Measurements from ENCODE around the gene CARHSP1. TPM values are rescaled to one million over a fixed set of nuclear protein-coding genes. Genes with fewer than 3 reads are reported as not detected.

CARHSP1 gene
- polyA plus RNA-seq, 2 donors = 212 to 343 TPM

DNA sequence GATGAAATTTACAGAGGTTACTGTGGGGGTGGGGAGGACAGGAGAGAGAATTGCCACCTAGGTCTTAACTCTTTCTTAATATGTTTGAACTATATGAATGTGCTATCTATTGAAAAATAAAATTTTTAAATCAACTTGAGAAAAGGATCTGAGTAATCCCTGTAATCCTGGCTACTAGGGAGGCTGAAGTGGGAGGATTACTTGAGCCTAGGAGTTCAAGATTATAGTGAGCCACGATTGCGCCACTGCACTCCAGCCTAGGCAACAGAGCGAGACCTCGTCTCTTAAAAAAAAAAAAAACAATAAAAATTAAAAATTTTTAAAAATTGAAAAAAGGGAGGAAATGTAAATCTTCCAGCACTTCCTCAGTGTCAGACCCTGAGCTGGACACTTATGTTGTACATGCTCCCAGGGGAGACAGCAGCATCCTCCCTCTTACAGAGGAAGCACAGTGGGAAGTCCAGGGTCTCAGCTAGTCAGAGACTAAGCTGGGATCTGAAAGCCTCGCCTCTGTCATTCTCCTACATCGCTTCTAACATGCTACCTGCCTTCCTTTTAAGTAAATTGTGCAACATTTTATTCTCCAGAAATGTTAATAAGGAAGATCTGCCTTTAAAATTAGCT is 49.3 kb downstream of the CARHSP1 start:
- Histone ChIP-seq H3K4me1 (ENCODE audit: control insufficient read depth in 2 of 2, insufficient read depth in 2 of 2, low read length in 1 of 2) (no peaks in the 10 kb centered on the region), H3K36me3 (ENCODE audit: control insufficient read depth in 2 of 2, insufficient read depth in 2 of 2, low read length in 1 of 2) (peaks cover 16 to 18% of the 10 kb centered on the region in 2 donors), H3K27ac (ENCODE audit: low read depth in 2 of 2, low read length in 1 of 2) (no peak overlapping the region), H3K4me3 (ENCODE audit: low read depth in 1 of 2, low read length in 2 of 2) (no peak overlapping the region), H3K9me3 (ENCODE audit: control insufficient read depth in 2 of 2, insufficient read depth in 1 of 2, low read depth in 1 of 2, low read length in 1 of 2) (no peaks in the 10 kb centered on the region), H3K27me3 (ENCODE audit: control insufficient read depth in 1 of 2, insufficient read depth in 2 of 2, low read length in 2 of 2) (no peaks in the 10 kb centered on the region)
- whole genome bisulfite sequencing, 2 donors = 91% methylated on average over 6 of the region's 6 CpGs

GRCh38 chr16:8818504-8819270 is 50.1 kb downstream of the CARHSP1 start:
- H3K27ac ChIP-seq (ENCODE audit: low read depth in 2 of 2, low read length in 1 of 2) = no peak overlapping the region
- H3K36me3 ChIP-seq (ENCODE audit: control insufficient read depth in 2 of 2, insufficient read depth in 2 of 2, low read length in 1 of 2) = peaks cover 21 to 25% of the 10 kb centered on the region in 2 donors
- H3K4me1 ChIP-seq (ENCODE audit: control insufficient read depth in 2 of 2, insufficient read depth in 2 of 2, low read length in 1 of 2) = no peaks in the 10 kb centered on the region
- H3K27me3 ChIP-seq (ENCODE audit: control insufficient read depth in 1 of 2, insufficient read depth in 2 of 2, low read length in 2 of 2) = no peaks in the 10 kb centered on the region
- H3K9me3 ChIP-seq (ENCODE audit: control insufficient read depth in 2 of 2, insufficient read depth in 1 of 2, low read depth in 1 of 2, low read length in 1 of 2) = no peaks in the 10 kb centered on the region
- 87% methylated on average over 10 of the region's 10 CpGs for WGBS, 2 donors
- no peak overlapping the region for H3K4me3 ChIP-seq (ENCODE audit: low read depth in 1 of 2, low read length in 2 of 2)

- peaks cover 34 to 36% of the 10 kb centered on the region in 2 donors for H3K36me3 ChIP-seq (ENCODE audit: control insufficient read depth in 2 of 2, insufficient read depth in 2 of 2, low read length in 1 of 2)
Observed at GRCh38 chr16:8816967-8817655, 51.7 kb downstream of the CARHSP1 start.

DNA sequence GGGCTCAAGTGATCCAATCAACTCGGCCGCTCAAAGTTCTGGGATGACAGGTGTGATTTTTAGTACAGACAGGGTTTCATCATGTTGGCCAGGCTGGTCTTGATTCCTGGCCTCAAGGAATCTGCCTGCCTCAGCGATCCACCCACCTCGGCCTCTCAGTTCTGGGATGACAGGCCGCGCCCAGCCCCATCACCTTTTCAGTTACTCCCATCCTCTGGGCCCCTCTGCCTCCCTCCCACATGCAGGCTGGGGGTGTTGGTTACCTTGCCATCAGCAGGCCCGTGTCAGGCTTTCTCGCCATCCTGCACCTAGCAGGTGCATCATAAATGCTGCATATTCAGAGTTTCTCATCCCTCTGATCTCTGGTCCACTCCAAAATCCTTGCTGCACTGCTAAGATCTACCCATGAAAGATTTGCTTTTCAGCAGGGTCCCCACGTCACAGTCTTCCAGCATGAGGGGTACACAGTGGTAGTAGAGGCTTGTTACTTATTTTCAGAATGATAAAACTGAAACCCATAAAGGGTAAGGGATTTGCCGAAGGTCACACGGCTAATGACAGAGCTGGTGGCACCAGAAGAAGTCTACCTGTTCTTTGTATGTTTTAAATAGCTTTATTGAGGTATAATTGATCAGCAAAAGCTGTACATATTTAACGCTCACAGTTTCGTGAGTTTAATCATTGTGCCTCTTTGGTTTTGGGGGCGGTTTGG is 54.6 kb downstream of the CARHSP1 start:
- H3K9me3 ChIP-seq (ENCODE audit: control insufficient read depth in 2 of 2, insufficient read depth in 1 of 2, low read depth in 1 of 2, low read length in 1 of 2) = no peaks in the 10 kb centered on the region
- H3K27ac ChIP-seq (ENCODE audit: low read depth in 2 of 2, low read length in 1 of 2) = no peak overlapping the region
- WGBS, 2 donors = 88 to 92% methylated on average over 14 of the region's 14 CpGs
- peaks cover 28 to 37% of the 10 kb centered on the region in 2 donors for H3K36me3 ChIP-seq (ENCODE audit: control insufficient read depth in 2 of 2, insufficient read depth in 2 of 2, low read length in 1 of 2)
- H3K4me3 ChIP-seq (ENCODE audit: low read depth in 1 of 2, low read length in 2 of 2) = no peak overlapping the region
- no peaks in the 10 kb centered on the region for H3K4me1 ChIP-seq (ENCODE audit: control insufficient read depth in 2 of 2, insufficient read depth in 2 of 2, low read length in 1 of 2)
- H3K27me3 ChIP-seq (ENCODE audit: control insufficient read depth in 1 of 2, insufficient read depth in 2 of 2, low read length in 2 of 2) = no peaks in the 10 kb centered on the region

More at GRCh38 chr16:8816967-8817655, 51.7 kb downstream of the CARHSP1 start:
- WGBS, 2 donors = 72 to 75% methylated on average over 6 of the region's 6 CpGs
- H3K9me3 ChIP-seq (ENCODE audit: control insufficient read depth in 2 of 2, insufficient read depth in 1 of 2, low read depth in 1 of 2, low read length in 1 of 2) = no peaks in the 10 kb centered on the region
- H3K4me1 ChIP-seq (ENCODE audit: control insufficient read depth in 2 of 2, insufficient read depth in 2 of 2, low read length in 1 of 2) = no peaks in the 10 kb centered on the region
- H3K27ac ChIP-seq (ENCODE audit: low read depth in 2 of 2, low read length in 1 of 2) = no peak overlapping the region
- no peaks in the 10 kb centered on the region for H3K27me3 ChIP-seq (ENCODE audit: control insufficient read depth in 1 of 2, insufficient read depth in 2 of 2, low read length in 2 of 2)
- no peak overlapping the region for H3K4me3 ChIP-seq (ENCODE audit: low read depth in 1 of 2, low read length in 2 of 2)

DNA sequence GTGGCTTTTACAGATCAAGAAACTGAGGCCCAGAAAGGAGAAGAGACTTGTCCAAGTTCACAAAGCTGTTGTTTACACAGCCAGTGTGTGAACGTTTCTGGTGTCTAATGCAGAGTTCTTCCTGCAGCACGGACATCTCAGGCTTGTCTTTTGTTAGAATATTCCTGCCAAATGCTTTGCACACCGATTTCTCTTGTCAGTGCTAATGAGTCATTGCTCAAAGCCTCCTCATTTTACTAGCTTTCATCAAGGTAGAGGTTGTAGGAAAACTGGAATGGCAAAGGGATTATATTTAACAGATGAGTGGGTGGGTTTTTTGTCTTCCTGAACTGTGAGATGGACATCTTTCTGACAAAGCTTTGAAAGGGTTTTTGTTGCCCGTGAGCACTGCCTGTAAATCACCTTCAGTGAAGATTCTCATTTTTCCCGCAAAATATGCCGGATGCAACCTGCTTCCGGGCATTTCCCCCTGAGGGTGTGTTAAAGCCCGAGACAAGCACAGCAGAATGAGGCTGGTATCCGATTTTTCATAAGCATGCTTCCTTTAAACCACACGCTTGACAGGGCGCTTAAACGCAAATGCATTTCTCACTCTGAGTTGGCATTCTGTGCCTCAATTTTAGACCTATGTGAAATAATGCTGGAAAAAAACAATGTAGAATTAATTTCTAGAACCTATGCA is 56.5 kb downstream of the CARHSP1 start:
- no peak overlapping the region for H3K4me3 ChIP-seq (ENCODE audit: low read depth in 1 of 2, low read length in 2 of 2)
- 73 to 74% methylated on average over 12 of the region's 12 CpGs for WGBS, 2 donors
- H3K27ac ChIP-seq (ENCODE audit: low read depth in 2 of 2, low read length in 1 of 2) = no peak overlapping the region
- no peaks in the 10 kb centered on the region for H3K9me3 ChIP-seq (ENCODE audit: control insufficient read depth in 2 of 2, insufficient read depth in 1 of 2, low read depth in 1 of 2, low read length in 1 of 2)
- peaks cover 40 to 46% of the 10 kb centered on the region in 2 donors for H3K36me3 ChIP-seq (ENCODE audit: control insufficient read depth in 2 of 2, insufficient read depth in 2 of 2, low read length in 1 of 2)
- H3K27me3 ChIP-seq (ENCODE audit: control insufficient read depth in 1 of 2, insufficient read depth in 2 of 2, low read length in 2 of 2) = no peaks in the 10 kb centered on the region
- H3K4me1 ChIP-seq (ENCODE audit: control insufficient read depth in 2 of 2, insufficient read depth in 2 of 2, low read length in 1 of 2) = no peaks in the 10 kb centered on the region

- peaks cover 31% of the 10 kb centered on the region in 2 donors for H3K36me3 ChIP-seq (ENCODE audit: control insufficient read depth in 2 of 2, insufficient read depth in 2 of 2, low read length in 1 of 2)
- H3K27me3 ChIP-seq (ENCODE audit: control insufficient read depth in 1 of 2, insufficient read depth in 2 of 2, low read length in 2 of 2) = no peaks in the 10 kb centered on the region
- H3K4me1 ChIP-seq (ENCODE audit: control insufficient read depth in 2 of 2, insufficient read depth in 2 of 2, low read length in 1 of 2) = no peaks in the 10 kb centered on the region
- WGBS, 2 donors = 78 to 88% methylated on average over 11 of the region's 11 CpGs
- no peaks in the 10 kb centered on the region for H3K9me3 ChIP-seq (ENCODE audit: control insufficient read depth in 2 of 2, insufficient read depth in 1 of 2, low read depth in 1 of 2, low read length in 1 of 2)
- H3K4me3 ChIP-seq (ENCODE audit: low read depth in 1 of 2, low read length in 2 of 2) = no peak overlapping the region
- H3K27ac ChIP-seq (ENCODE audit: low read depth in 2 of 2, low read length in 1 of 2) = no peak overlapping the region
Observed at GRCh38 chr16:8808613-8809353, 60.0 kb downstream of the CARHSP1 start.

- 78 to 94% methylated on average over 3 of the region's 3 CpGs for WGBS, 2 donors
- peaks cover 24 to 29% of the 10 kb centered on the region in 2 donors for H3K36me3 ChIP-seq (ENCODE audit: control insufficient read depth in 2 of 2, insufficient read depth in 2 of 2, low read length in 1 of 2)
Observed at GRCh38 chr16:8808009-8808408, 60.8 kb downstream of the CARHSP1 start.

GRCh38 chr16:8807189-8807588 is 61.6 kb downstream of the CARHSP1 start:
- Histone ChIP-seq H3K27me3 (ENCODE audit: control insufficient read depth in 1 of 2, insufficient read depth in 2 of 2, low read length in 2 of 2) (no peaks in the 10 kb centered on the region), H3K36me3 (ENCODE audit: control insufficient read depth in 2 of 2, insufficient read depth in 2 of 2, low read length in 1 of 2) (peaks cover 26 to 28% of the 10 kb centered on the region in 2 donors), H3K4me1 (ENCODE audit: control insufficient read depth in 2 of 2, insufficient read depth in 2 of 2, low read length in 1 of 2) (no peaks in the 10 kb centered on the region), H3K9me3 (ENCODE audit: control insufficient read depth in 2 of 2, insufficient read depth in 1 of 2, low read depth in 1 of 2, low read length in 1 of 2) (no peaks in the 10 kb centered on the region), H3K4me3 (ENCODE audit: low read depth in 1 of 2, low read length in 2 of 2) (no peak overlapping the region), H3K27ac (ENCODE audit: low read depth in 2 of 2, low read length in 1 of 2) (no peak overlapping the region)
- 93 to 95% methylated on average over 5 of the region's 5 CpGs for WGBS, 2 donors

More at GRCh38 chr16:8808009-8808408, 60.8 kb downstream of the CARHSP1 start:
- Histone ChIP-seq H3K9me3 (ENCODE audit: control insufficient read depth in 2 of 2, insufficient read depth in 1 of 2, low read depth in 1 of 2, low read length in 1 of 2) (no peaks in the 10 kb centered on the region), H3K27me3 (ENCODE audit: control insufficient read depth in 1 of 2, insufficient read depth in 2 of 2, low read length in 2 of 2) (no peaks in the 10 kb centered on the region), H3K4me1 (ENCODE audit: control insufficient read depth in 2 of 2, insufficient read depth in 2 of 2, low read length in 1 of 2) (no peaks in the 10 kb centered on the region), H3K4me3 (ENCODE audit: low read depth in 1 of 2, low read length in 2 of 2) (no peak overlapping the region), H3K27ac (ENCODE audit: low read depth in 2 of 2, low read length in 1 of 2) (no peak overlapping the region)
